ENCODE data around the gene HDAC9. TPM values are rescaled to one million over a fixed set of nuclear protein-coding genes. Genes with fewer than 3 reads are reported as not detected.

Gene HDAC9
- total RNA-seq, 1 donor from 2014 or later: 32.4 TPM

- no peak for DNase-seq (ENCODE audit: extremely low spot score in 2 of 2)
- H3K4me1 ChIP-seq: peaks cover 11% of the 10 kb centered on the region
- H3K27ac ChIP-seq: no peak overlapping the region
- H3K9me3 ChIP-seq: no peaks in the 10 kb centered on the region
- intact Hi-C loops (cut with DNase I): no loop called here
- TF ChIP-seq POLR2A (IDR thresholded peaks at IDR 0.05): no peak
- no peak for TF ChIP-seq POLR2AphosphoS5 (IDR thresholded peaks at IDR 0.05; ENCODE audit: insufficient read depth in 1 of 2, low read depth in 1 of 2)
- TF ChIP-seq, protein P1, sequence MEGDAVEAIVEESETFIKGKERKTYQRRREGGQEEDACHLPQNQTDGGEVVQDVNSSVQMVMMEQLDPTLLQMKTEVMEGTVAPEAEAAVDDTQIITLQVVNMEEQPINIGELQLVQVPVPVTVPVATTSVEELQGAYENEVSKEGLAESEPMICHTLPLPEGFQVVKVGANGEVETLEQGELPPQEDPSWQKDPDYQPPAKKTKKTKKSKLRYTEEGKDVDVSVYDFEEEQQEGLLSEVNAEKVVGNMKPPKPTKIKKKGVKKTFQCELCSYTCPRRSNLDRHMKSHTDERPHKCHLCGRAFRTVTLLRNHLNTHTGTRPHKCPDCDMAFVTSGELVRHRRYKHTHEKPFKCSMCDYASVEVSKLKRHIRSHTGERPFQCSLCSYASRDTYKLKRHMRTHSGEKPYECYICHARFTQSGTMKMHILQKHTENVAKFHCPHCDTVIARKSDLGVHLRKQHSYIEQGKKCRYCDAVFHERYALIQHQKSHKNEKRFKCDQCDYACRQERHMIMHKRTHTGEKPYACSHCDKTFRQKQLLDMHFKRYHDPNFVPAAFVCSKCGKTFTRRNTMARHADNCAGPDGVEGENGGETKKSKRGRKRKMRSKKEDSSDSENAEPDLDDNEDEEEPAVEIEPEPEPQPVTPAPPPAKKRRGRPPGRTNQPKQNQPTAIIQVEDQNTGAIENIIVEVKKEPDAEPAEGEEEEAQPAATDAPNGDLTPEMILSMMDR (IDR thresholded peaks at IDR 0.05): no peak
- no peaks in the 10 kb centered on the region for H3K27me3 ChIP-seq
- no peaks in the 10 kb centered on the region for H3K36me3 ChIP-seq
- H3K4me3 ChIP-seq: no peak overlapping the region
Measured at GRCh38 chr7:18541181-18541870, 45.8 kb downstream of the HDAC9 start.

GRCh38 chr7:18541871-18542212, 46.3 kb downstream of the HDAC9 start:
- Histone ChIP-seq H3K36me3 (no peaks in the 10 kb centered on the region), H3K9me3 (no peaks in the 10 kb centered on the region), H3K4me1 (peaks cover 9% of the 10 kb centered on the region), H3K4me3 (no peak overlapping the region), H3K27me3 (no peaks in the 10 kb centered on the region), H3K27ac (no peak overlapping the region)
- DNase-seq (ENCODE audit: extremely low spot score in 2 of 2): no peak
- TF ChIP-seq, protein P1 (IDR thresholded peaks at IDR 0.05): no peak
- TF ChIP-seq POLR2A (IDR thresholded peaks at IDR 0.05): no peak
- no peak for TF ChIP-seq POLR2AphosphoS5 (IDR thresholded peaks at IDR 0.05; ENCODE audit: insufficient read depth in 1 of 2, low read depth in 1 of 2)
- intact Hi-C loops (cut with DNase I): no loop called here

DNA sequence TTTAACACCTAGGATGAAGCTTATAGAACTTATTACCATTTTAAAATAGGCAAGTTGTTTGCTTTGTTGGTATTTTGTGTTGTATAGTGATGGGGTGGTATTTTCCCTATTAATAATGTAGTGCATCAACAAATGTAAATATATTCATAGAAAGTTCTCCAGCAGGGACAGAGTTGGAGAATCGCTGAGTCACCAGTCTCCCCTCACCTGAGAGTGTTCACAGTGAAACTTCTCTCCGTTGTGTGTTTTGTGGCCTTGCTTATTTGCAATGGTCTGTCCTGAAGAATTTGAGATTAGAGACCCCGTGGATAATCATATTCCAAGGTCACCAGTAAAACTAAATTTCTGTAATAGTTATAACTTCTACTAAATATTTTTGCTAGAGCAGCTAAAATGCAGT, 51.0 kb downstream of the HDAC9 start:
- no peaks in the 10 kb centered on the region for H3K4me1 ChIP-seq
- DNase-seq (ENCODE audit: extremely low spot score in 2 of 2): no peak
- H3K36me3 ChIP-seq: no peaks in the 10 kb centered on the region
- H3K27me3 ChIP-seq: no peaks in the 10 kb centered on the region
- H3K4me3 ChIP-seq: no peak overlapping the region
- no peaks in the 10 kb centered on the region for H3K9me3 ChIP-seq
- TF ChIP-seq, protein P1 (IDR thresholded peaks at IDR 0.05): no peak
- no peak for TF ChIP-seq POLR2A (IDR thresholded peaks at IDR 0.05)
- H3K27ac ChIP-seq: no peak overlapping the region
- intact Hi-C loops (cut with DNase I): no loop called here

DNA sequence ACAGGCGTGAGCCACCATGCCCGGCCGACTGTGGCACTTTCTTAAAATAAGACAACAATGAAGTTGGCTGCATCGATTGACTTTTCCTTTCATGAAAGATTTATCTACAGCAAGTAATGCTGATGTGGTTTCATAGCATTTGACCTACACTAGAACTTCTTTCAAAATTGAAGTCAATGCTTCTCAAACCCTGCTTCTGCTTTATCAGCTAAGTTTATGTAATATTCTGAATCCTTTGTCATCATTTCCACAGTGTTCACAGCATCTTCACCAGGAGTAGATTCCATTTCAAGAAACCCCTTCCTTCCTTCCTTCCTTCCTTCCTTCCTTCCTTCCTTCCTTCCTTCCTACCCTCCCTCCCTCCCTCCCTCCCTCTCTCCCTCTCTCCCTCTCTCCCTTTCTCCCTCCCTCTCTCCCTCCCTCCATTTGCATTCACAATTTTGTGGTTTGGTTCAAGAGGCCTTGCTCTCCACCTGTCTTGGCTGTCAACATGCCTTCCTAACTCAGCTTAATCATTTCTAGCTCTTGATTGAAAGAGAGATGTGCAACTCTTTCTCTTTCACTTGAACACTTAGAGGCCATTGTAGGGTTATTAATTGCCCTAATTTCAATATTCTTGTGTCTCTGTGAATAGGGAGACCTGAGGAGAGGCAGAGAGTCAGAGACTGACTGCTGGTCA, 52.1 kb downstream of the HDAC9 start:
- intact Hi-C loops (cut with DNase I): no loop called here
- H3K4me3 ChIP-seq: no peak overlapping the region
- no peaks in the 10 kb centered on the region for H3K4me1 ChIP-seq
- H3K36me3 ChIP-seq: no peaks in the 10 kb centered on the region
- no peak for DNase-seq (ENCODE audit: extremely low spot score in 2 of 2)
- no peak for TF ChIP-seq POLR2AphosphoS5 (IDR thresholded peaks at IDR 0.05; ENCODE audit: insufficient read depth in 1 of 2, low read depth in 1 of 2)
- TF ChIP-seq POLR2A (IDR thresholded peaks at IDR 0.05): no peak
- TF ChIP-seq, protein P1 (IDR thresholded peaks at IDR 0.05): no peak
- no peaks in the 10 kb centered on the region for H3K9me3 ChIP-seq
- no peaks in the 10 kb centered on the region for H3K27me3 ChIP-seq
- H3K27ac ChIP-seq: no peak overlapping the region

DNA sequence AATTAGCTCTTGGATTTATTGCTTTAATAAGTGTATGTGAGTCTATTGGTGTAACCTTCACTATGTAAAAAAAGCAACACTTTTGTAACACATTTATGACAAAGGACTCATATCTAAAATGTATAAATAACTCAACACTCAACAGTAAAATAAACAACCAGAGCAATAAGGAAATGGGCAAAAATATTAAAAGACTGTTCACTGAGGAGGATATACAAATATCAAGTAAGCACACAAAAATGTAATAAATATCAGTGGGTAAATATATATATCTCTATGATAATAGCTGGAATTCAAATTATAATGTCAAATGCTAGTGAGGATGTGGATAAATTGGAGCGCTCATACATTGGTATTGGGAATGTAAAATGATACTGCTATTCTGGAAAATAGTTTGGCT, 53.0 kb downstream of the HDAC9 start:
- TF ChIP-seq POLR2AphosphoS5 (IDR thresholded peaks at IDR 0.05; ENCODE audit: insufficient read depth in 1 of 2, low read depth in 1 of 2) (no peak), POLR2A (IDR thresholded peaks at IDR 0.05) (no peak)
- TF ChIP-seq, protein P1 (IDR thresholded peaks at IDR 0.05): no peak
- Histone ChIP-seq H3K4me3 (no peak overlapping the region), H3K9me3 (no peaks in the 10 kb centered on the region), H3K4me1 (peaks cover 7% of the 10 kb centered on the region), H3K27ac (no peak overlapping the region), H3K27me3 (no peaks in the 10 kb centered on the region), H3K36me3 (no peaks in the 10 kb centered on the region)
- intact Hi-C loops (cut with DNase I): no loop called here
- no peak for DNase-seq (ENCODE audit: extremely low spot score in 2 of 2)

Measured in vagina (tissue), 2 donors.